SU-DHL-6 (cell line): ENCODE results near the gene GP1BA.
A peak's percentile ranks its signal among the peaks of the same experiment; 100 is the strongest.

Experiments used
- CTCF ChIP-seq: fragments of 200-600 bp; sonication (generic); IDR thresholded peaks from one replicate; pipeline ENCODE4 v1.5.1; 2017; ENCODE audit warnings: antibody characterized with exemption, mild to moderate bottlenecking, low read length, moderate library complexity; ENCODE audit not compliant: insufficient read depth, poor library complexity, severe bottlenecking
- EZH2phosphoT487 ChIP-seq: fragments of 200-600 bp; sonication (generic), shearing (Covaris generic); conservative IDR thresholded peaks from 2 replicates; pipeline ENCODE4 v1.6.1; 2018; ENCODE audit warnings: mild to moderate bottlenecking, antibody characterized with exemption, low read length, moderate library complexity, mixed read lengths

DNA sequence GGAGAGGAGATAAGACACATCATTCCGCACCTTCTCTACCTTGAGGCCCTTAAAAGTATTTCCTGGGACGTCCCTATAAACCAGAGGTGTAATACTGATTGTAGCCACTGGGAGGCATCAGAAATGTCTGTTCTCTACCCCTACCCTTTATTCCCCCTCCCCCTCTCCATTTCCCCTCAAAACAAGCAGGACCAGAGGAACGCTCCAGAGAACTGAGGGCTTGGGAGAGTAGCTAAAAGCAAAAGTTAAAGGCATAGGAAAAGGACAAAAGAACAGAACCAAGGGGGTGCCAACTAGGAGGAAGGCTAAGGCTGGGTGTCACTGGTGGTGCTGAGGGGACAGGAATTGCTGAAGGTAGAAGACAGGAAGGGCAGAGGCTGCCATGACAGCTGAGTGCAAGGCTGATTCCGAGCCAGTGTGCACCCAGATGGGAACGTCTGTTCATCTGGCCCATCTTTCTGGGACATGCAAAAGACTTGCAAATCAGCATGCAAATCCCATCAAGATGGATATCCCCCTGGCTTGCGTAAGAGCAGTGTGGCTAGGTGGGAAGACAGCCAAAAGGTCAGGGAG lies 48.7 kb downstream of the GP1BA start:
- TF ChIP-seq CTCF (peak; percentile 59), EZH2phosphoT487 (no peak)
